ENCODE results near the gene USP17L25.
"Not testable (repeated sequence)": the region's sequence is repeated elsewhere in the genome, so short reads cannot be mapped to it uniquely, and the experiment has no call there.

USP17L25 gene, protein sequence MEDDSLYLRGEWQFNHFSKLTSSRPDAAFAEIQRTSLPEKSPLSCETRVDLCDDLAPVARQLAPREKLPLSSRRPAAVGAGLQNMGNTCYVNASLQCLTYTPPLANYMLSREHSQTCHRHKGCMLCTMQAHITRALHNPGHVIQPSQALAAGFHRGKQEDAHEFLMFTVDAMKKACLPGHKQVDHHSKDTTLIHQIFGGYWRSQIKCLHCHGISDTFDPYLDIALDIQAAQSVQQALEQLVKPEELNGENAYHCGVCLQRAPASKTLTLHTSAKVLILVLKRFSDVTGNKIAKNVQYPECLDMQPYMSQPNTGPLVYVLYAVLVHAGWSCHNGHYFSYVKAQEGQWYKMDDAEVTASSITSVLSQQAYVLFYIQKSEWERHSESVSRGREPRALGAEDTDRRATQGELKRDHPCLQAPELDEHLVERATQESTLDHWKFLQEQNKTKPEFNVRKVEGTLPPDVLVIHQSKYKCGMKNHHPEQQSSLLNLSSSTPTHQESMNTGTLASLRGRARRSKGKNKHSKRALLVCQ

DNA sequence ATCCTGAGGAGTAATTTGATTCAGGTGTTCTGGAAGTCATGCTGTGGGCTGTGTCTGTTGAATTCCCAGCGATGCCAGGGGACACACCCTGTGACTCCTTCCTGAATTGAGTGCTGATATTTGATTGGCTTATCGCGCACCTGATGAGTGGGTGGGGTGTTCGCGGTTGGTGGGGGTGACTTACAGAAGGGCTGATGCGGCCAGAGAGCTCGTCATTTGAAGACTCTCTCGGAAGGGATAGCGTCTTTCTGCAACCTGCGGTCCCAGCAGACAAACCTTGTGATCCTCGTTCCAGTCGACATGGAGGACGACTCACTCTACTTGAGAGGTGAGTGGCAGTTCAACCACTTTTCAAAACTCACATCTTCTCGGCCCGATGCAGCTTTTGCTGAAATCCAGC lies at the start of gene USP17L25:
Gene USP17L25, plus strand, starts transcription at position 301 of the 400 bp plus-strand sequence. Its CDS starts 0 bp downstream, at position 301.
- TF ChIP-seq GATA3, GATA2 (IDR thresholded peaks at IDR 0.05; ENCODE audit: low read depth, low read length): not testable (repeated sequence)

DNA sequence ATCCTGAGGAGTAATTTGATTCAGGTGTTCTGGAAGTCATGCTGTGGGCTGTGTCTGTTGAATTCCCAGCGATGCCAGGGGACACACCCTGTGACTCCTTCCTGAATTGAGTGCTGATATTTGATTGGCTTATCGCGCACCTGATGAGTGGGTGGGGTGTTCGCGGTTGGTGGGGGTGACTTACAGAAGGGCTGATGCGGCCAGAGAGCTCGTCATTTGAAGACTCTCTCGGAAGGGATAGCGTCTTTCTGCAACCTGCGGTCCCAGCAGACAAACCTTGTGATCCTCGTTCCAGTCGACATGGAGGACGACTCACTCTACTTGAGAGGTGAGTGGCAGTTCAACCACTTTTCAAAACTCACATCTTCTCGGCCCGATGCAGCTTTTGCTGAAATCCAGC lies 4.8 kb upstream of the USP17L25 start, which contains the start of gene USP17L24:
Gene USP17L24, plus strand, starts transcription at position 301 of the 400 bp plus-strand sequence. Its CDS starts 0 bp downstream, at position 301.
- not testable (repeated sequence) for TF ChIP-seq GATA3, GATA2 (IDR thresholded peaks at IDR 0.05; ENCODE audit: low read depth, low read length)

DNA sequence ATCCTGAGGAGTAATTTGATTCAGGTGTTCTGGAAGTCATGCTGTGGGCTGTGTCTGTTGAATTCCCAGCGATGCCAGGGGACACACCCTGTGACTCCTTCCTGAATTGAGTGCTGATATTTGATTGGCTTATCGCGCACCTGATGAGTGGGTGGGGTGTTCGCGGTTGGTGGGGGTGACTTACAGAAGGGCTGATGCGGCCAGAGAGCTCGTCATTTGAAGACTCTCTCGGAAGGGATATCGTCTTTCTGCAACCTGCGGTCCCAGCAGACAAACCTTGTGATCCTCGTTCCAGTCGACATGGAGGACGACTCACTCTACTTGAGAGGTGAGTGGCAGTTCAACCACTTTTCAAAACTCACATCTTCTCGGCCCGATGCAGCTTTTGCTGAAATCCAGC lies 4.6 kb downstream of the USP17L25 start, which contains the start of gene USP17L26:
Gene USP17L26, plus strand, starts transcription at position 301 of the 400 bp plus-strand sequence. Its CDS starts 0 bp downstream, at position 301.
- TF ChIP-seq GATA3, GATA2 (IDR thresholded peaks at IDR 0.05; ENCODE audit: low read depth, low read length): not testable (repeated sequence)

DNA sequence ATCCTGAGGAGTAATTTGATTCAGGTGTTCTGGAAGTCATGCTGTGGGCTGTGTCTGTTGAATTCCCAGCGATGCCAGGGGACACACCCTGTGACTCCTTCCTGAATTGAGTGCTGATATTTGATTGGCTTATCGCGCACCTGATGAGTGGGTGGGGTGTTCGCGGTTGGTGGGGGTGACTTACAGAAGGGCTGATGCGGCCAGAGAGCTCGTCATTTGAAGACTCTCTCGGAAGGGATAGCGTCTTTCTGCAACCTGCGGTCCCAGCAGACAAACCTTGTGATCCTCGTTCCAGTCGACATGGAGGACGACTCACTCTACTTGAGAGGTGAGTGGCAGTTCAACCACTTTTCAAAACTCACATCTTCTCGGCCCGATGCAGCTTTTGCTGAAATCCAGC lies 9.4 kb downstream of the USP17L25 start, which contains the start of gene USP17L5:
Gene USP17L5, plus strand, starts transcription at position 301 of the 400 bp plus-strand sequence. Its CDS starts 0 bp downstream, at position 301.
- not testable (repeated sequence) for TF ChIP-seq GATA2, GATA3 (IDR thresholded peaks at IDR 0.05; ENCODE audit: low read depth, low read length)

DNA sequence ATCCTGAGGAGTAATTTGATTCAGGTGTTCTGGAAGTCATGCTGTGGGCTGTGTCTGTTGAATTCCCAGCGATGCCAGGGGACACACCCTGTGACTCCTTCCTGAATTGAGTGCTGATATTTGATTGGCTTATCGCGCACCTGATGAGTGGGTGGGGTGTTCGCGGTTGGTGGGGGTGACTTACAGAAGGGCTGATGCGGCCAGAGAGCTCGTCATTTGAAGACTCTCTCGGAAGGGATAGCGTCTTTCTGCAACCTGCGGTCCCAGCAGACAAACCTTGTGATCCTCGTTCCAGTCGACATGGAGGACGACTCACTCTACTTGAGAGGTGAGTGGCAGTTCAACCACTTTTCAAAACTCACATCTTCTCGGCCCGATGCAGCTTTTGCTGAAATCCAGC lies 14.1 kb downstream of the USP17L25 start, which contains the start of gene USP17L27:
Gene USP17L27, plus strand, starts transcription at position 301 of the 400 bp plus-strand sequence. Its CDS starts 0 bp downstream, at position 301.
- TF ChIP-seq GATA2, GATA3 (IDR thresholded peaks at IDR 0.05; ENCODE audit: low read depth, low read length): not testable (repeated sequence)

DNA sequence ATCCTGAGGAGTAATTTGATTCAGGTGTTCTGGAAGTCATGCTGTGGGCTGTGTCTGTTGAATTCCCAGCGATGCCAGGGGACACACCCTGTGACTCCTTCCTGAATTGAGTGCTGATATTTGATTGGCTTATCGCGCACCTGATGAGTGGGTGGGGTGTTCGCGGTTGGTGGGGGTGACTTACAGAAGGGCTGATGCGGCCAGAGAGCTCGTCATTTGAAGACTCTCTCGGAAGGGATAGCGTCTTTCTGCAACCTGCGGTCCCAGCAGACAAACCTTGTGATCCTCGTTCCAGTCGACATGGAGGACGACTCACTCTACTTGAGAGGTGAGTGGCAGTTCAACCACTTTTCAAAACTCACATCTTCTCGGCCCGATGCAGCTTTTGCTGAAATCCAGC lies 18.9 kb downstream of the USP17L25 start, which contains the start of gene USP17L28:
Gene USP17L28, plus strand, starts transcription at position 301 of the 400 bp plus-strand sequence. Its CDS starts 0 bp downstream, at position 301.
- not testable (repeated sequence) for TF ChIP-seq GATA3, GATA2 (IDR thresholded peaks at IDR 0.05; ENCODE audit: low read depth, low read length)

DNA sequence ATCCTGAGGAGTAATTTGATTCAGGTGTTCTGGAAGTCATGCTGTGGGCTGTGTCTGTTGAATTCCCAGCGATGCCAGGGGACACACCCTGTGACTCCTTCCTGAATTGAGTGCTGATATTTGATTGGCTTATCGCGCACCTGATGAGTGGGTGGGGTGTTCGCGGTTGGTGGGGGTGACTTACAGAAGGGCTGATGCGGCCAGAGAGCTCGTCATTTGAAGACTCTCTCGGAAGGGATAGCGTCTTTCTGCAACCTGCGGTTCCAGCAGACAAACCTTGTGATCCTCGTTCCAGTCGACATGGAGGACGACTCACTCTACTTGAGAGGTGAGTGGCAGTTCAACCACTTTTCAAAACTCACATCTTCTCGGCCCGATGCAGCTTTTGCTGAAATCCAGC lies 23.6 kb downstream of the USP17L25 start, which contains the start of gene USP17L29:
Gene USP17L29, plus strand, starts transcription at position 301 of the 400 bp plus-strand sequence. Its CDS starts 0 bp downstream, at position 301.
- TF ChIP-seq GATA3, GATA2 (IDR thresholded peaks at IDR 0.05; ENCODE audit: low read depth, low read length): not testable (repeated sequence)

DNA sequence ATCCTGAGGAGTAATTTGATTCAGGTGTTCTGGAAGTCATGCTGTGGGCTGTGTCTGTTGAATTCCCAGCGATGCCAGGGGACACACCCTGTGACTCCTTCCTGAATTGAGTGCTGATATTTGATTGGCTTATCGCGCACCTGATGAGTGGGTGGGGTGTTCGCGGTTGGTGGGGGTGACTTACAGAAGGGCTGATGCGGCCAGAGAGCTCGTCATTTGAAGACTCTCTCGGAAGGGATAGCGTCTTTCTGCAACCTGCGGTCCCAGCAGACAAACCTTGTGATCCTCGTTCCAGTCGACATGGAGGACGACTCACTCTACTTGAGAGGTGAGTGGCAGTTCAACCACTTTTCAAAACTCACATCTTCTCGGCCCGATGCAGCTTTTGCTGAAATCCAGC lies 33.1 kb downstream of the USP17L25 start, which contains the start of gene USP17L30:
Gene USP17L30, plus strand, starts transcription at position 301 of the 400 bp plus-strand sequence. Its CDS starts 0 bp downstream, at position 301.
- TF ChIP-seq GATA2, GATA3 (IDR thresholded peaks at IDR 0.05; ENCODE audit: low read depth, low read length): not testable (repeated sequence)
